H9 (cell line): ENCODE data around the gene NHS. TPM values are rescaled to one million over a fixed set of nuclear protein-coding genes. Genes with fewer than 3 reads are reported as not detected.

Experiments
- DNase-seq: peaks from one replicate; pipeline ENCODE4 v3.0.0-alpha.2; 2017
- H2AFZ ChIP-seq: one replicate; pipeline ENCODE4 v1.6.1; 2013; ENCODE audit warnings: mild to moderate bottlenecking, low read length, control low read depth, moderate library complexity
- H2AK5ac ChIP-seq: 2 replicates; pipeline ENCODE4 v1.6.1; 2013; ENCODE audit warnings: low read length, control low read depth, mixed read lengths; ENCODE audit not compliant: insufficient read length
- H2BK120ac ChIP-seq: one replicate; pipeline ENCODE4 v1.6.1; 2013; ENCODE audit warnings: low read depth, mild to moderate bottlenecking, low read length, control low read depth, inconsistent platforms; ENCODE audit not compliant: poor library complexity, severe bottlenecking
- H2BK12ac ChIP-seq: 2 replicates; pipeline ENCODE4 v1.6.1; 2013; ENCODE audit warnings: low read length, control low read depth, mixed read lengths, low read depth; ENCODE audit not compliant: insufficient read length
- H2BK15ac ChIP-seq: 2 replicates; pipeline ENCODE4 v1.6.1; 2013; ENCODE audit warnings: low read depth, low read length, control low read depth
- H2BK20ac ChIP-seq: one replicate; pipeline ENCODE4 v1.6.1; 2013; ENCODE audit warnings: low read depth, mild to moderate bottlenecking, low read length, control low read depth, inconsistent platforms; ENCODE audit not compliant: poor library complexity, severe bottlenecking
- H2BK5ac ChIP-seq: 2 replicates; pipeline ENCODE4 v1.6.1; 2013; ENCODE audit warnings: low read length, control low read depth, mixed read lengths; ENCODE audit not compliant: insufficient read length
- H3K14ac ChIP-seq: 2 replicates; pipeline ENCODE4 v1.6.1; 2013; ENCODE audit warnings: low read length, control low read depth; ENCODE audit not compliant: insufficient read depth
- H3K18ac ChIP-seq: 2 replicates; pipeline ENCODE4 v1.6.1; 2013; ENCODE audit warnings: low read depth, mild to moderate bottlenecking, mixed read lengths, low read length, control low read depth; ENCODE audit not compliant: insufficient read length
- H3K23ac ChIP-seq: 2 replicates; pipeline ENCODE4 v1.6.1; 2013; ENCODE audit warnings: low read length, control low read depth, mixed read lengths, low read depth; ENCODE audit not compliant: insufficient read length
- H3K23me2 ChIP-seq: 2 replicates; pipeline ENCODE4 v1.6.1; 2013; ENCODE audit warnings: low read depth, mild to moderate bottlenecking, mixed read lengths, low read length, control low read depth; ENCODE audit not compliant: insufficient read length, poor library complexity, severe bottlenecking
- H3K27ac ChIP-seq: 2 replicates; pipeline ENCODE4 v1.5.1; 2013; ENCODE audit warnings: low read length, control low read depth, mixed read lengths, low read depth; ENCODE audit not compliant: insufficient read length
- H3K27me3 ChIP-seq: 2 replicates; pipeline ENCODE4 v1.6.1; 2013; ENCODE audit warnings: low read length, control low read depth, inconsistent platforms; ENCODE audit not compliant: insufficient read depth
- H3K4ac ChIP-seq: 2 replicates; pipeline ENCODE4 v1.6.1; 2013; ENCODE audit warnings: low read depth, mild to moderate bottlenecking, control low read depth, inconsistent platforms, low read length, moderate library complexity
- H3K4me1 ChIP-seq: 2 replicates; pipeline ENCODE4 v1.6.1; 2013; ENCODE audit warnings: low read length, control low read depth, inconsistent platforms; ENCODE audit not compliant: insufficient read depth
- H3K4me2 ChIP-seq: 2 replicates; pipeline ENCODE4 v1.6.1; 2013; ENCODE audit warnings: low read length, control low read depth, mixed read lengths; ENCODE audit not compliant: insufficient read length, insufficient read depth
- H3K56ac ChIP-seq: 2 replicates; pipeline ENCODE4 v1.6.1; 2013; ENCODE audit warnings: low read depth, mild to moderate bottlenecking, mixed read lengths, low read length, control low read depth; ENCODE audit not compliant: insufficient read length
- H3K79me1 ChIP-seq: 2 replicates; pipeline ENCODE4 v1.6.1; 2013; ENCODE audit warnings: low read depth, mild to moderate bottlenecking, moderate library complexity, low read length, control low read depth, inconsistent platforms; ENCODE audit not compliant: insufficient read depth, poor library complexity, severe bottlenecking
- H3K79me2 ChIP-seq: 2 replicates; pipeline ENCODE4 v1.6.1; 2013; ENCODE audit warnings: low read length, control low read depth, inconsistent platforms; ENCODE audit not compliant: insufficient read depth
- H3K9ac ChIP-seq: 2 replicates; pipeline ENCODE4 v1.6.1; 2013; ENCODE audit warnings: low read length, control low read depth, mixed read lengths; ENCODE audit not compliant: insufficient read length; ENCODE audit errors: extremely low read depth
- H3K9me3 ChIP-seq: one replicate; pipeline ENCODE4 v1.6.1; 2013; ENCODE audit warnings: low read depth, low read length, inconsistent platforms; ENCODE audit not compliant: control insufficient read depth
- H3T11ph ChIP-seq: one replicate; pipeline ENCODE4 v1.6.1; 2013; ENCODE audit warnings: mild to moderate bottlenecking, low read length, control low read depth, inconsistent platforms
- H4K20me1 ChIP-seq: one replicate; pipeline ENCODE4 v1.6.1; 2013; ENCODE audit not compliant: control insufficient read depth, insufficient read length, insufficient read depth
- H4K5ac ChIP-seq: 2 replicates; pipeline ENCODE4 v1.6.1; 2013; ENCODE audit warnings: low read depth, mild to moderate bottlenecking, mixed read lengths, low read length, control low read depth; ENCODE audit not compliant: insufficient read length
- H4K8ac ChIP-seq: replicated peaks from 2 replicates; pipeline ENCODE4 v1.6.1; 2013; ENCODE audit warnings: low read length, control low read depth, mixed read lengths, low read depth; ENCODE audit not compliant: insufficient read length
- H4K91ac ChIP-seq: 2 replicates; pipeline ENCODE4 v1.6.1; 2013; ENCODE audit warnings: low read depth, mild to moderate bottlenecking, moderate library complexity, mixed read lengths, low read length, control low read depth; ENCODE audit not compliant: insufficient read length
- H3K27ac Mint-ChIP-seq, 3 experiments: 2 replicates in 2 of 3; 3 replicates in 1 of 3; pipeline ENCODE4 v1.8.0; 2020 to 2021; ENCODE audit warnings: mixed read lengths in 3 of 3, mild to moderate bottlenecking in 1 of 3, moderate library complexity in 1 of 3
- H3K27me3 Mint-ChIP-seq: 2 replicates; pipeline ENCODE4 v1.8.0; 2021; ENCODE audit warnings: low read depth, mild to moderate bottlenecking, moderate library complexity, mixed read lengths
- H3K36me3 Mint-ChIP-seq, 3 experiments: 2 replicates in 2 of 3; 3 replicates in 1 of 3; pipeline ENCODE4 v1.8.0; 2020 to 2021; ENCODE audit warnings: low read depth in 3 of 3, mixed read lengths in 3 of 3; ENCODE audit not compliant: insufficient read depth in 1 of 3
- H3K4me1 Mint-ChIP-seq, 2 experiments: 2 replicates each; pipeline ENCODE4 v1.8.0; 2020; ENCODE audit warnings: mixed read lengths in 2 of 2
- H3K4me3 Mint-ChIP-seq, 2 experiments: 2 replicates in 1 of 2; 3 replicates in 1 of 2; pipeline ENCODE4 v1.8.0; 2020 to 2021; ENCODE audit warnings: mild to moderate bottlenecking in 2 of 2, mixed read lengths in 2 of 2, moderate library complexity in 1 of 2
- H3K9me3 Mint-ChIP-seq, 2 experiments: 2 replicates in 1 of 2; 3 replicates in 1 of 2; pipeline ENCODE4 v1.8.0; 2020; ENCODE audit warnings: mild to moderate bottlenecking in 2 of 2, mixed read lengths in 2 of 2, moderate library complexity in 1 of 2
- CTCF ChIP-seq: fragments of 200-600 bp; sonication (generic); conservative IDR thresholded peaks from 3 replicates; pipeline ENCODE4 v1.8.0; 2021; ENCODE audit warnings: antibody characterized with exemption, mild to moderate bottlenecking
- WGBS: extraction: QIAGEN DNeasy Blood & Tissue Kit; methylation state at CpG from one replicate; pipeline ENCODE4 v1.1.7; 2013; ENCODE audit warnings: missing lambda C conversion rate, low lambda C conversion rate, mixed read lengths; ENCODE audit not compliant: insufficient read length; ENCODE audit errors: extremely low coverage; 5-methylcytosine and 5-hydroxymethylcytosine counted together
- total RNA-seq: library from RNA; stranded (reverse); gene quantifications from 2 replicates; pipeline ENCODE4 v1.2.1, GENCODE V29; 2021

The NHS gene
- total RNA-seq, 1 experiment from 2014 or later, result 8.7 TPM

- no peaks in the 10 kb centered on the region for H3K9me3 Mint-ChIP-seq
- Histone ChIP-seq H3T11ph (no peak overlapping the region), H3K79me1 (no peaks in the 10 kb centered on the region), H2BK15ac (no peak overlapping the region), H2BK5ac (no peak overlapping the region), H3K79me2 (no peaks in the 10 kb centered on the region), H2AK5ac (no peak overlapping the region), H2BK120ac (no peak overlapping the region), H3K23me2 (no peaks in the 10 kb centered on the region), H4K8ac (no peak overlapping the region), H3K23ac (no peak overlapping the region), H3K56ac (no peak overlapping the region), H2BK20ac (no peak overlapping the region), H3K27me3 (no peaks in the 10 kb centered on the region), H3K9me3 (no peaks in the 10 kb centered on the region), H2AFZ (no peak overlapping the region), H4K5ac (no peak overlapping the region), H4K20me1 (no peaks in the 10 kb centered on the region), H3K27ac (no peak overlapping the region), H3K4ac (no peak overlapping the region), H3K4me2 (no peak overlapping the region), H2BK12ac (no peak overlapping the region), H3K18ac (no peak overlapping the region), H3K9ac (no peak overlapping the region), H4K91ac (no peak overlapping the region), H3K4me1 (peaks cover 4% of the 10 kb centered on the region; the same call in 1 of the 2 replicates), H3K14ac (no peak overlapping the region)
- WGBS, result no CpG with 5 or more reads among the region's 8 CpGs
- H3K27me3 Mint-ChIP-seq, result peaks cover 10% of the 10 kb centered on the region
- DNase-seq, result no peak
- no peaks in the 10 kb centered on the region for H3K36me3 Mint-ChIP-seq
- H3K4me3 Mint-ChIP-seq, result no peak overlapping the region
- no peak overlapping the region; a peak in 1 of 7 replicates for H3K27ac Mint-ChIP-seq
- no peak for TF ChIP-seq CTCF
- H3K4me1 Mint-ChIP-seq, result peaks cover 55 to 63% of the 10 kb centered on the region in 2 experiments
Observed at GRCh38 chrX:17525762-17526555, 151.0 kb downstream of the NHS start.
